Liver (tissue), 3 donors: ENCODE results near the gene RPS2.

Source experiments
- GABPA ChIP-seq, 2 donors: IDR thresholded peaks in 1 of 2; conservative IDR thresholded peaks in 1 of 2; 2 replicates each; pipeline ENCODE4 v1.6.1; 2016; ENCODE audit warnings: antibody characterized with exemption in 2 of 2, mild to moderate bottlenecking in 1 of 2, moderate library complexity in 1 of 2
- JUND ChIP-seq, 2 donors: IDR thresholded peaks; 2 replicates each; pipeline ENCODE4 v1.6.1; 2016; ENCODE audit warnings: antibody characterized with exemption in 2 of 2
- RAD21 ChIP-seq, 2 donors: IDR thresholded peaks; 2 replicates each; pipeline ENCODE4 v1.6.1; 2016; ENCODE audit warnings: antibody characterized with exemption in 2 of 2, mild to moderate bottlenecking in 2 of 2
- SP1 ChIP-seq: IDR thresholded peaks from 2 replicates; pipeline ENCODE4 v1.6.1; 2018; ENCODE audit warnings: antibody characterized with exemption, mild to moderate bottlenecking
- TAF1 ChIP-seq: conservative IDR thresholded peaks from 2 replicates; pipeline ENCODE4 v1.6.1; 2016; ENCODE audit warnings: antibody characterized with exemption, mild to moderate bottlenecking
- TF ChIP-seq, protein P1 (sequence below): IDR thresholded peaks from 2 replicates; pipeline ENCODE4 v1.6.1; 2016; ENCODE audit warnings: antibody characterized with exemption
- TF ChIP-seq, protein P2 (sequence below): fragments of 150-350 bp; IDR thresholded peaks from 2 replicates; pipeline ENCODE4 v1.5.1; 2017; ENCODE audit warnings: improper control_type of control experiment, low read depth, low read length; ENCODE audit not compliant: missing input control
- TF ChIP-seq, protein P3 (sequence below): IDR thresholded peaks from 2 replicates; pipeline ENCODE4 v1.6.1; 2016; ENCODE audit warnings: antibody characterized with exemption, mild to moderate bottlenecking
- donor health status: healthy.
- donor health status: healthy.

DNA sequence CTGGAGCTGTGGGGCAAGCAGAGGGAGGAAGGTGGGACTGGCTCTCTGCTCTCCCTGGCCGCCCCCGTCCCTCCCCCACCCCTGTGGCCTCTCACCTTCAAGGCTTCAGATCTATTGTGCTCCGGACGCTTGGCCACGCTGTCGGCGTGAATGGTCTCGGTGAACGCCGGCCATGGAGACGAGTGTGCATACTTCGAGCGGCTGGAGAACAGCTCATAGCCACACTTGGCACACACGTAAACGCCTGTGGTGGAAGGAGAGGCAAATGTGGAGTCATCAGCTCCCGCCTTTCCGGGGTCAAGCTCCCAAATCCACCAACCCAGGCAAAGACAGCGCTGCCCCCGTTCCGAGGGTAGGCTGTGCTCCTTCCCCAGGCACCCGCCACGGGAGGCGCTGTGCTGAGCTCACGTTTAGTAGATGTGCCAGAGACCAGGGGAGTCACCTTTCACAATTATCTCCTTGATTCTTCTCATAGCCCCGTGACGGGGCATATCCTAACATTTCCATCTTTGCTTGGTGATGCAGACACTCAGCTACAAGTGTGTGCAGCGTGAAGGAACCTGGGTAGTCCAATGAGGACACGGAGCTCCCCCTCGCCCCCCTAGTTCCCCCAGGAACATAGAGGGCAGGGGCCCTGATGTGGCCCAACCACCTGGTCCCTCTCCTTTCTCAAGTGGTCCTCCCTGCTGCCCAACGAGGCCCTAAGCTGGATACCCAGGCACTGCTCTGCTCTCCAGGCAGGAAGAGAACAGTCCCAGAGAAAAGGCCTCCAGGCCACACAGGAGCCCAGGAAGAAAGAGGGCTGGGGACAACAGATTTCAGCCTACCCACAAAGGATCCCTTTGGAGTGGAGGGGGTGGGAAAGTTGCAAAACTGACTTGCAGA lies 23.2 kb downstream of the RPS2 start:
- TF ChIP-seq, protein P1, sequence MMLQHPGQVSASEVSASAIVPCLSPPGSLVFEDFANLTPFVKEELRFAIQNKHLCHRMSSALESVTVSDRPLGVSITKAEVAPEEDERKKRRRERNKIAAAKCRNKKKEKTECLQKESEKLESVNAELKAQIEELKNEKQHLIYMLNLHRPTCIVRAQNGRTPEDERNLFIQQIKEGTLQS, result no peak
- TF ChIP-seq TAF1, result no peak
- TF ChIP-seq, protein P2, sequence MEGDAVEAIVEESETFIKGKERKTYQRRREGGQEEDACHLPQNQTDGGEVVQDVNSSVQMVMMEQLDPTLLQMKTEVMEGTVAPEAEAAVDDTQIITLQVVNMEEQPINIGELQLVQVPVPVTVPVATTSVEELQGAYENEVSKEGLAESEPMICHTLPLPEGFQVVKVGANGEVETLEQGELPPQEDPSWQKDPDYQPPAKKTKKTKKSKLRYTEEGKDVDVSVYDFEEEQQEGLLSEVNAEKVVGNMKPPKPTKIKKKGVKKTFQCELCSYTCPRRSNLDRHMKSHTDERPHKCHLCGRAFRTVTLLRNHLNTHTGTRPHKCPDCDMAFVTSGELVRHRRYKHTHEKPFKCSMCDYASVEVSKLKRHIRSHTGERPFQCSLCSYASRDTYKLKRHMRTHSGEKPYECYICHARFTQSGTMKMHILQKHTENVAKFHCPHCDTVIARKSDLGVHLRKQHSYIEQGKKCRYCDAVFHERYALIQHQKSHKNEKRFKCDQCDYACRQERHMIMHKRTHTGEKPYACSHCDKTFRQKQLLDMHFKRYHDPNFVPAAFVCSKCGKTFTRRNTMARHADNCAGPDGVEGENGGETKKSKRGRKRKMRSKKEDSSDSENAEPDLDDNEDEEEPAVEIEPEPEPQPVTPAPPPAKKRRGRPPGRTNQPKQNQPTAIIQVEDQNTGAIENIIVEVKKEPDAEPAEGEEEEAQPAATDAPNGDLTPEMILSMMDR, result peak; percentile 45
- peak in 1 of 2 donors; percentile 55 for TF ChIP-seq RAD21 (IDR thresholded peaks at IDR 0.05)
- TF ChIP-seq, protein P3, sequence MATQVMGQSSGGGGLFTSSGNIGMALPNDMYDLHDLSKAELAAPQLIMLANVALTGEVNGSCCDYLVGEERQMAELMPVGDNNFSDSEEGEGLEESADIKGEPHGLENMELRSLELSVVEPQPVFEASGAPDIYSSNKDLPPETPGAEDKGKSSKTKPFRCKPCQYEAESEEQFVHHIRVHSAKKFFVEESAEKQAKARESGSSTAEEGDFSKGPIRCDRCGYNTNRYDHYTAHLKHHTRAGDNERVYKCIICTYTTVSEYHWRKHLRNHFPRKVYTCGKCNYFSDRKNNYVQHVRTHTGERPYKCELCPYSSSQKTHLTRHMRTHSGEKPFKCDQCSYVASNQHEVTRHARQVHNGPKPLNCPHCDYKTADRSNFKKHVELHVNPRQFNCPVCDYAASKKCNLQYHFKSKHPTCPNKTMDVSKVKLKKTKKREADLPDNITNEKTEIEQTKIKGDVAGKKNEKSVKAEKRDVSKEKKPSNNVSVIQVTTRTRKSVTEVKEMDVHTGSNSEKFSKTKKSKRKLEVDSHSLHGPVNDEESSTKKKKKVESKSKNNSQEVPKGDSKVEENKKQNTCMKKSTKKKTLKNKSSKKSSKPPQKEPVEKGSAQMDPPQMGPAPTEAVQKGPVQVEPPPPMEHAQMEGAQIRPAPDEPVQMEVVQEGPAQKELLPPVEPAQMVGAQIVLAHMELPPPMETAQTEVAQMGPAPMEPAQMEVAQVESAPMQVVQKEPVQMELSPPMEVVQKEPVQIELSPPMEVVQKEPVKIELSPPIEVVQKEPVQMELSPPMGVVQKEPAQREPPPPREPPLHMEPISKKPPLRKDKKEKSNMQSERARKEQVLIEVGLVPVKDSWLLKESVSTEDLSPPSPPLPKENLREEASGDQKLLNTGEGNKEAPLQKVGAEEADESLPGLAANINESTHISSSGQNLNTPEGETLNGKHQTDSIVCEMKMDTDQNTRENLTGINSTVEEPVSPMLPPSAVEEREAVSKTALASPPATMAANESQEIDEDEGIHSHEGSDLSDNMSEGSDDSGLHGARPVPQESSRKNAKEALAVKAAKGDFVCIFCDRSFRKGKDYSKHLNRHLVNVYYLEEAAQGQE, result no peak
- no peak for TF ChIP-seq JUND (IDR thresholded peaks at IDR 0.05)
- TF ChIP-seq GABPA (IDR thresholded peaks at IDR 0.05 in 1 of 2, conservative IDR thresholded peaks at IDR 0.05 in 1 of 2), result no peak
- no peak for TF ChIP-seq SP1
